Ramos (cell line): ENCODE measurements around the gene HIRA.

Source experiments
- in situ Hi-C: fragments of 300-500 bp; cut with MboI; formaldehyde crosslinking; loops from one replicate; pipeline ENCODE4 v1.14.3; 2022; ENCODE audit warnings: low sequenced_read_pairs; ENCODE audit not compliant: unreplicated experiment

The HIRA gene, protein sequence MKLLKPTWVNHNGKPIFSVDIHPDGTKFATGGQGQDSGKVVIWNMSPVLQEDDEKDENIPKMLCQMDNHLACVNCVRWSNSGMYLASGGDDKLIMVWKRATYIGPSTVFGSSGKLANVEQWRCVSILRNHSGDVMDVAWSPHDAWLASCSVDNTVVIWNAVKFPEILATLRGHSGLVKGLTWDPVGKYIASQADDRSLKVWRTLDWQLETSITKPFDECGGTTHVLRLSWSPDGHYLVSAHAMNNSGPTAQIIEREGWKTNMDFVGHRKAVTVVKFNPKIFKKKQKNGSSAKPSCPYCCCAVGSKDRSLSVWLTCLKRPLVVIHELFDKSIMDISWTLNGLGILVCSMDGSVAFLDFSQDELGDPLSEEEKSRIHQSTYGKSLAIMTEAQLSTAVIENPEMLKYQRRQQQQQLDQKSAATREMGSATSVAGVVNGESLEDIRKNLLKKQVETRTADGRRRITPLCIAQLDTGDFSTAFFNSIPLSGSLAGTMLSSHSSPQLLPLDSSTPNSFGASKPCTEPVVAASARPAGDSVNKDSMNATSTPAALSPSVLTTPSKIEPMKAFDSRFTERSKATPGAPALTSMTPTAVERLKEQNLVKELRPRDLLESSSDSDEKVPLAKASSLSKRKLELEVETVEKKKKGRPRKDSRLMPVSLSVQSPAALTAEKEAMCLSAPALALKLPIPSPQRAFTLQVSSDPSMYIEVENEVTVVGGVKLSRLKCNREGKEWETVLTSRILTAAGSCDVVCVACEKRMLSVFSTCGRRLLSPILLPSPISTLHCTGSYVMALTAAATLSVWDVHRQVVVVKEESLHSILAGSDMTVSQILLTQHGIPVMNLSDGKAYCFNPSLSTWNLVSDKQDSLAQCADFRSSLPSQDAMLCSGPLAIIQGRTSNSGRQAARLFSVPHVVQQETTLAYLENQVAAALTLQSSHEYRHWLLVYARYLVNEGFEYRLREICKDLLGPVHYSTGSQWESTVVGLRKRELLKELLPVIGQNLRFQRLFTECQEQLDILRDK

GRCh38 chr22:19431649-19432132 lies at the start of gene HIRA:
Gene HIRA, minus strand, starts transcription at chr22:19431733. Its CDS starts 257 bp downstream, at chr22:19431476.
- in situ Hi-C loops = no loop called here

- in situ Hi-C loops = no loop called here
These were observed 49.3 kb upstream of the HIRA start for GRCh38 chr22:19480789-19481188.

- in situ Hi-C loops = no loop called here
These were observed 48.6 kb upstream of the HIRA start for GRCh38 chr22:19480173-19480568.

GRCh38 chr22:19479355-19480172 lies 48.0 kb upstream of the HIRA start, which contains the start of gene CDC45:
Gene CDC45, plus strand, starts transcription at chr22:19479920. Its CDS starts 49 bp downstream, at chr22:19479969.
- in situ Hi-C loops = no loop called here

DNA sequence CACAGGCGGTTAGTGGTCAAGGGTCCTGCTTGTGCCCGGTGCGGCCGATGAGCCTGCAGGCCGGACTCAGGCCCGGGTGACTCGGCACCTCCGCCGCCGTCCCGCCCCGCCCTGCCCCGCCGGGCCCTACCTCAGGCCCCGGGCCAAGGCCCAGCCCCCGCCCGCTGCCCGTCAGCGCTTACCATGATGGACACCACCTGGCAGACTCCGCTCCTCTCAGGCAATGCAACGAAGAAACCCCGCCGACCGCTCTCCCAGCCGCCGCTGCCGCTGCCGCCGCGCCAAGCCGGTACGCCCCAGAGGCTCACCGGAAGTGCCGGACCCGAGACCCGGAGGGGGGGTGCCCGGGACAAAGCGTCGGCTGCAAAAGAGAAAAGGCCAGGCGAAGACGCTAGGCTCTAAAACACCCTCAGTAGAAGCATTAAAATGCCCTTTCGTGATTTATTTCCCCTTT lies 47.4 kb upstream of the HIRA start, which contains the start of gene UFD1:
TSS of gene UFD1 (minus strand) at position 293 of the 454 bp plus-strand sequence. CDS start at position 185, 108 bp downstream.
- in situ Hi-C loops = no loop called here

GRCh38 chr22:19478045-19478900 lies 46.7 kb upstream of the HIRA start:
- in situ Hi-C loops = no loop called here

DNA sequence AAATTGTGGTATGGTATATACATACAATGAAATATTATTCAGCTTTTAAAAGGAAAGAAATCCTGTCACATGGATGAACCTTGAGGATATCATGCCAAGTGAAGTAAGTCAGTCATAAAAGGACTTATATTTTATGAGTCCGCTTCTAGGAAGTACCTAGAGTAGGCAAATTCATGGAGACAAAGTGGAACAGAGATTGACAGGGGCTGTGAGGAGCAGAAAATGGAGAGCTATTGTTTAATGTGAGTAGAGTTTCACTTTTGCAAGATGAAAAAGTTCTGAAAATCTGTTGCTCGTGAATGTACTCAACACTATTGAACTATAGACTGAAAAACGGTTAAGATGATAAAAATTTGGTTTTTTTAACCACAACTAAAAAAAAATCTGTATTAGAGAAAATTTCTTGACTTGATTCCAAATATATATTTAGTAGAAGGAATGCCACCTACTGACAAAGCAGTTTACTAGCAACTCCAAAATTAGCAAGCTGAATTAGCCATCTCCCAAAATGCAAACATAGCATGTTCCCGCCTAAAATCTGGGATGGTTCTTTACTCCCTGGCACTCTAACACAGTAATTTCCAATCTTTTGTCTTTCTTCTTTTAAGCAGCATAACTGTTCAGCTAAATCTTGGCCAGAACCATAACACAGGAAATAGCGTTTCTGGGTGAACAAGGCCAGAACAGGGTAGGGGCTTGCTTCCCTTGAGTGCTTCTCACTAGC lies 46.0 kb upstream of the HIRA start:
- in situ Hi-C loops = no loop called here

GRCh38 chr22:19476023-19476422 lies 44.5 kb upstream of the HIRA start:
- in situ Hi-C loops = no loop called here

DNA sequence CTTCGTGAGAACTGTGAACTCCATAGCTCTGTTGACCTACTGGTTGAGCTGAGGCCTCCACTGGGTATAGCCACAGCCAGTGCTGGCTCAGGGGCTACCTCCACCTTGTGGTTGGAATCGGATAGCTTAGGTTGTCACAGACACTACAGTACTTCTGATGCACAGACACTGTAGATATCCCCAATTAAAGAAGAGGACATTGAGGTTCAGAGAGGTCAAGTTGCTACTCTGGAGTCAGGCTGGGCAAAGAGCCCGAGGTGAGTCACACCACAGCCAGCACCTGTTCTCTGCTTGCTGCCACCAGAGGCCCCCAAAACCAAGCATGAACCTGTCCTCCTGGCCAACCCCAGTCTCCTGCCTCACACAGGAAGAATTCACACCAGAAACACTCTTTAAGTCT lies 42.0 kb upstream of the HIRA start:
- in situ Hi-C loops = no loop called here

- in situ Hi-C loops = no loop called here
These were observed 40.7 kb upstream of the HIRA start for GRCh38 chr22:19472233-19472632.

GRCh38 chr22:19471572-19471971 lies 40.0 kb upstream of the HIRA start:
- in situ Hi-C loops = no loop called here

GRCh38 chr22:19470010-19470409 lies 38.5 kb upstream of the HIRA start:
- in situ Hi-C loops = no loop called here

- in situ Hi-C loops = no loop called here
These were observed 37.9 kb upstream of the HIRA start for GRCh38 chr22:19469421-19469820.

DNA sequence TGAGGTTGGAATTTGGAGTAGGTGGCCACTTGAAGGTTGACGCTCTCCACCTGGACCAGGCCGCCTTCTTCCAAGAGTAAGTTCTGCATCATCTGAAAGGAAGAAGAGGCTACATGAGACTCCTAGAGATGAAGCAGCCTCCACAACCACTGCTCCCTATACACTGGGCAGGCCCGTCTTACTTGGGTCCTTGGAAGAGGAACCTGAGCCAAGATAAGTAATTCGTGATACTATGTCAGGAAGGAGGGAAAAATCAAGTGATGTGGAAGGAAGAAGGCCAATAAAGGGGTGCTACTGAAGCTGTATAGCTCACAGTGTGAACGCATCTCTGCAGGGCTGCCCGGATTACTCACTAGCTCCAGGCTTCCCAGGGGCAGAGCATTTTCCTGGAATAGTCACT lies 36.4 kb upstream of the HIRA start:
- in situ Hi-C loops = no loop called here

DNA sequence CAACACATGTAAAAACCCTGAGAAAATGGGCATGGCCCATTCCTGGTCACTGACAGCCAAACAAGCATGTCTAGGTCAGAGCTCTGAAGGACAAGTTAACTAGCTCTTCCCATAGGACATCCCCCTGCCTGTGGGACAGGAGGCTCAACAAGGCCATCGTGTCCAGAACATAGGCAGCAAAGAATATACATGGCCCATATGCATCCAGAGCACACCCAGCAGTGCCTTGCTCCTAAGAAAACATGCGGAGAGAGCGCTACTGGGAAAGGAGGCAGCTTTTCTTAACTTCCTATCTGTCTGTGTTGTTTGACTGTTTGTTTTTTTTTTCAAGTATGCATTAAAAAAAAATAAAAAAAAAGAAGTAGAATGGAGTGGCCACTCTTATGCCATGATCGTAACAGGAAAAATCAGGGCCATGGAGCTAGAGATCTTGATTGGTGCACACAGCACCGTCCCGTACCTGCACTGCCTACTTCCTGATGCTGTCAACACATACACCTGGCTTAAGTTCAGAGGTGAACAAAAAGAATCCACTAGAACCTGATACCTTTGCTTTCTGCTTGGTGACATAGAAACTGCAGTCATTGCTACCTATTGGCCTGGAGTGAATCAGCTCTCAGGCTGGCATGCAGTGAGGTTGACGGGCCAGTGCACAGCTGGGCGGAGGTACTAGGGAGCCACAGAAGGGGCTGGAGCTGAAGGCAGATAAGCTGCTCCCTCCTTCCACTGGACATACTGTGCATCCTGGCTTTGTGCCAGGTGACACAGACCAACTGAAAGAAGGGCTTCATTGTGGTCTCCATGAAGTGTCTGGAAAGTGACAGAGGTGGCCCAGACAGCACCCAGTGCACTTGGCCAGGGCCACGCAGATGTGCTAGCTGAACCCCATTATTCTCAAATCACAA lies 35.6 kb upstream of the HIRA start:
- in situ Hi-C loops = no loop called here

GRCh38 chr22:19466126-19466716 lies 34.7 kb upstream of the HIRA start:
- in situ Hi-C loops = no loop called here

GRCh38 chr22:19464975-19465374 lies 33.4 kb upstream of the HIRA start:
- in situ Hi-C loops = no loop called here
